ENCODE results near the gene GOLGA1.
"Not testable (repeated sequence)": the region's sequence is repeated elsewhere in the genome, so short reads cannot be mapped to it uniquely, and the experiment has no call there.

The GOLGA1 gene

DNA sequence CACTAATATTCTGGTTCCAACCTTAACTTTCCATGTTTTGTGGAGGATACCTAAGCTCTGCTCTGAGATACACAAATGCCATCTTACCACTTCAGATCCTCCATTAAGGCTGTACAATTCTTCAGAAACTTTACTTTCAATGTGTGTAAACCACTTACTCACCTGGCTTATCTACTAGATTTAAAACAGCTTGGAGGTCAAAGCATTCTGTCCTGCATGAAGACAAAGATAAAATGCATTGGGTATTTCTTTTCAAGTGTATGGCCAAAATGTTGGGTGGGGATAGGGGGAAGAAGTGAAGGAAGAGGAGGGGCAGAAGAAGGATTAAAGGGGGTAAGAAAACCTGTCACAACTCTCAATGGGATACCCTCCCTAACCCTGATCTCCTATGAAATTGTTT is 939 bp downstream of the GOLGA1 start:
- DNase-seq, result no peak

DNA sequence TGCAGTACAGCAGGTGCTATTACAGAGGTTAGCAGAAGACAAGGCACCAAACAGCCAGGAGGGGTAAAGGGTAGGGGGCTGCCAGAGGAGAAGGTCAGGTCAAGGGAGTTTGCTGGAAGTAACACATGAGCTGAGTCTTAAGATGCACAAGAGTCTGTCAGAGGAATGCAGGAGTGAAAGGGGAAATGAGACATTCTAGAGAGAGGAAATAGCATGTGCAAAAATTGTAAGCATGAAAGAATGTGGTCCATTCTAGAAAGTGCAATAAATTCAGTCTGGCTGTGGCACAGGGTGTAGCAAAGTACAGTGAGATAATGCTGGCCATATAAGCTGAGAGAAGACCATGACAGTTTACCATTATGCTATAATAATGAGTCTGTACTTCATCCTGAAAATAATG is 6.6 kb downstream of the GOLGA1 start:
- DNase-seq, result no peak

DNA sequence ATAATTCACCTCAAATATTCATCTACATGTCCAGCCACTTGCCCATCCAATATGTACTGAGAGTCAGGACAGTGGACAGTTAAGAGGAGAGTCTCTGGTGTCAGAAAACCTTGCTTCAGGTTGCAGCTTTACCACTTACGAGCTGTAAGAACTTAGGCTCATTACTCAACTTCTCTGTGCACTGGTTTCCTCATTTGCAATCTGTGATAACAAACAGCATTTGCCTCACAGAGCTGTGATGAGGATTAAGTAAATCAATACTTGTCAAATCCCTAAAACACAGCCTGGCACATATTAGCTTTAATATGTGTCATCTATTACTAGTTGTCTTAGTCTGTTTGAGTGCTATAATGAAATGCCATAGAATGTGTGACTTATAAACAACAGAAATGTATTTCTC is 8.6 kb downstream of the GOLGA1 start:
- DNase-seq, result no peak

DNA sequence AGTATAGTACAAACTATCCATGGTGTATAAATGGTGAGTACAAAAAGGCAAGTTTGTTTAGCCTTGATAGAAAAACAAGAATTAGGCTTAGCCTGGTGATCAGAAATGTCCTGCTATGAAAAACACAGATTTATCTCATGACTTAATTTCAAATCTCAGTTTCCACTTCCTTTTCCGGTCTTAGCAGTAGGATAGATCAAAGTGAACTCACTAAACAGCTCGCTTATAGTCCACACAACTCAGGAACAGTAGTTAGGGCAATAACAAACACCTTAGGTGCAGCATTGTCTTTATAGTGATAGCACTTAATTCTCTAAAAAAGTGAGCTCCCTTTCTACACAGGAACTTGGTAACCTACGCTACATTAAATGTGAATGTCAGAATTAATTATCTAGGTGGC is 11.4 kb downstream of the GOLGA1 start:
- no peak for DNase-seq

DNA sequence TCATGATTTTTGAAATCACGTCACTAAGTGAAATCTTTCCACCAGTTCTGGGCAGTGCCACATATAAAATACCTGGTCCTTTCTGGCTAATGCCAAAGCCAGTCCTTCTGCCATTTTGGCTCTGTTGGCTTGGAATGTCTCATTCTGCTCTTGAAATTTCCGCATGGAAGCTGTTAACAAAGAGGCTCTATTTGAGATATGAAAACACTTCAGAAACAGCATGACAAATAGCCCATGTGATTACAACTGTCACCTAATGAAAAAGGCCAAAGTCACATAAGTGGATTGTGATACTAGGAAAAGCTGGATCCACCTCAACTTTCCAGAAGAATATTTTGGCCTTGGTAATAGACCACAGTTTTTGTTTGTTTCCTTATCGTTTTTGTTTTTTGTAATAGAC is 12.8 kb downstream of the GOLGA1 start:
- no peak for DNase-seq

DNA sequence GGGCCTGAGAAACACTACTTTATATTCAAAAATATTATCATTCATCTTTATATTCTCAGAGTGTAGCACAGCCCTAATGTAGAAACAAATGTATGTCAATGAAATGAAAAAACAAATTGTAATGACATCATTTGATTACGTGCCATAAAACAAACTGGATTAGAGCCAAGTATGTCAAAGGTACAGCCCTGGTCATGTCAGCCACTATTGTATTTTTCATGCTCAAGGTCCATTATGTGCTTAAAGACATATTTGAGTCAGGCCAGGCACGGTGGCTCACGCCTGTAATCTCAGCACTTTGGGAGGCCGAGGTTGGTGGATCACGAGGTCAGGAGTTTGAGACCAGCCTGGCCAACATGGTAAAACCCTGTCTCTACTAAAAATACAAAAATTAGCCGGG is 20.5 kb downstream of the GOLGA1 start:
- not testable (repeated sequence) for DNase-seq

DNA sequence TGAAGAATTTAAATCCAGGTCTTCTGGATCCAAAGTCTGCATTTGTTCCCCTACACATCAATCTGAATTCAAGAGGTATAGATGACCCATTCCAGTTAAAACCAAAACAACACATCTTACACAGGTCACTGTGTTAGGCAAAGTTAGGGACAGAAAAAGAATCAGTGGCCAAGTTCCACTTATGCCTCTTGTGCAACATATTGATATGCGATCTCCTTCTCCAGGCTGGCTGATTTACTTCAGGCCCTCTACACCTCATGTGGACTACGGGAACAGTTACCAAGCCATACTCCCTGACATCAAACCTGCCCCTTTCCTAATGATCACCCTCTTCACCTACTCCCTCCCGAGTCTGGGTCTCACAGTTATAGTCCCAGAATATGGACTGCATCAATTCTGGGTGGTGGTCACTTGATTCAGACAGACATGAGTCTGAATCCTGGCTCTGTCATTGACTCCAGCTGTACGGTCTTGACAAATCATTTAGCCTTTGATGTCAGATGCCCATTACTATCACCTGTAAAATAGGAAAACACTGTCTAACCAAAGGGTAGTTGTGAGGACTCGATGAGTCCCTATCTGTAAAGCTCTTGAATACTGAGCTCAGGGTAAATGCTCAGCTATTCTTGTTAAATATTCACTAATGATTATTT is 26.0 kb downstream of the GOLGA1 start:
- DNase-seq, result no peak

DNA sequence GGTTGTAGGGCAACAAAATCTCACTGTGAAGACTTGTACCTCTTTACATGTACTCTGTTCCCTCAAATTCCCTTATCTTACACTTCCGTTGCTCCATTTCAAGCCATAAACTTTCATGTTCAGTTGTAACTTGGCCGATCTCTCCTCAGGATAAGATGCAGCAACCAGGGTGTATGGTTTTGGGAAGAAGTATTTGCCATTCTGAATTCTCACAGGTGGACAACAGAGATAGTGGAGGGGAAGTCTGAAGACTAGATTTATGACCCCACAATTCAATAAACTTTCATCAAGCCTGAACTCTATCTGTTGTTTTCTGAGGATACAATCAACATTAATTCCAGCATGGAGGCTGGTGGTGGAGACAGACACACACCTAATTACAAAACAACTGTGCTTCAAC is 27.5 kb downstream of the GOLGA1 start:
- DNase-seq, result no peak

DNA sequence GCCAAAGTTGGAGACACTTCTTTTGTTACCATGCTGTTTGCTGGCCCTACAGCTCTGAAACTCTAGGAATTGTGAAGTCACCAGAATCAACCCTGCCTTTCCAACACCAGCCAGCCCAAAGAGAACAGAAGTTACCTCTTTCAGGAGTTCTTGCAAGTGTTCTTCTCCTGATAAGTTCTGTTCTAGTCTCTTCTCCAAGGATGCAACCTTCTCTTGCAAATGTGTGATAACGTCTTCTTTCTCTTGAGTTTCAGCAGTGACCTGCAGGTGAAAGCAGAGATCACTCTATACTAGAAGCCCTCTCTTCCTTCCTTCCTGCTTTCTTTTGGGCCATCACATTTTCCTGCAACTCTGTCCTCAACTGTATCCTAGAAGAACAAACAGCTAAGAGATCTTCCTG is 29.1 kb downstream of the GOLGA1 start:
- no peak for DNase-seq

DNA sequence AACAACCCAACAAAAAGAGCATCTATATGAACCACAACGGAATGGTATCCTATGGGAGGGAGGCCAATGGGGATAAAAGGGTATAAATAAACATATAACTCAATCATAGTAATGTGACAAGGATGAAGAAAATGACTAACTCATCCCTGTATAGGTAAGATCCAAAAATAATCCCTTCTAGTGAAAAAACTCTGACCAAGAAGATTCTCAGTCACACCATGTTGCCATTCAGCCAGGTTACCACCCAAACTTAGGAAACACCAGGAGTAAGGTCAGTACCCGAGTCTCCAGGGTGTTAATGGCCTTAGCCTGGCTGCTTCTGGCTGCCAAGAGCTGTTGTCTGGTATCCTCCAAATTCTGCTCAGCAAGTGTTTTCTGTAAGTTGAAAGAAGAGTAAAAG is 32.8 kb downstream of the GOLGA1 start:
- DNase-seq, result no peak

DNA sequence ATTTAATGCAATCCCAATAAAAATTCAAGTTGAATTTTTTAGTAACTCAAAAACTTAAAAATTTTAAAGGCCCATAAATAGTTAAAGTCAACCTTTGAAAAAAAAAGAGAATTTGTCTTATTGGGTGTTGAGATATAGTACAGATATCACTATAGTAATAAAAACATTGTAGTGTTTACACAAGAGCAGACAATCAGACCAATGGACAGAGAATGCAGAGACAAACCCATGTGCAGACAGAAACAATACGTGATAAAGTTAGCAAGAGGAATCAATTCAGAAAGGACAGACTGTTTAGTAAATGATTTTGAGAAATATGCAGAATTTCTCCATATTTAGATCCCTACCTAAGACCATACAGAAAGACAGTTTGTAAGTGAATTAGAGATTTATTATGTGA is 33.9 kb downstream of the GOLGA1 start:
- DNase-seq, result no peak

DNA sequence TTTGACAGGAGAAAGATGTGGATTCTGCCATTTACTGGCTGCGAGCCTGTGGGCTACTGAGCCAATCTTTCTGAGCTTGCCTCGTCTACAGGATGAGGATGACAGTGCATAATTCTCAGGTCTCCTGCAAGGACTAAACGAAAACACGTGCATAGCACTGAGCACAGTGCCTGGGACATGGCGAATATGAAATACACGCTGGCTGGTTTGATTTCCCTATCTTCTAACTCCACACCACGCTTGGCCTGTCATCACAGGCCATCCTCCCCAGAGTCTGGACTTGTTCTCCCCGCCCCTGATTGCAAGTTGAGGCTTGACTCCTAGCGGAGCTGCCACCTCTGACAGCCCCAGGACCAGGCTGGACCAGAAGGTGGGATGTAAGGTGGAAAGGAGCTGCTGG is 41.0 kb downstream of the GOLGA1 start:
- DNase-seq, result no peak

DNA sequence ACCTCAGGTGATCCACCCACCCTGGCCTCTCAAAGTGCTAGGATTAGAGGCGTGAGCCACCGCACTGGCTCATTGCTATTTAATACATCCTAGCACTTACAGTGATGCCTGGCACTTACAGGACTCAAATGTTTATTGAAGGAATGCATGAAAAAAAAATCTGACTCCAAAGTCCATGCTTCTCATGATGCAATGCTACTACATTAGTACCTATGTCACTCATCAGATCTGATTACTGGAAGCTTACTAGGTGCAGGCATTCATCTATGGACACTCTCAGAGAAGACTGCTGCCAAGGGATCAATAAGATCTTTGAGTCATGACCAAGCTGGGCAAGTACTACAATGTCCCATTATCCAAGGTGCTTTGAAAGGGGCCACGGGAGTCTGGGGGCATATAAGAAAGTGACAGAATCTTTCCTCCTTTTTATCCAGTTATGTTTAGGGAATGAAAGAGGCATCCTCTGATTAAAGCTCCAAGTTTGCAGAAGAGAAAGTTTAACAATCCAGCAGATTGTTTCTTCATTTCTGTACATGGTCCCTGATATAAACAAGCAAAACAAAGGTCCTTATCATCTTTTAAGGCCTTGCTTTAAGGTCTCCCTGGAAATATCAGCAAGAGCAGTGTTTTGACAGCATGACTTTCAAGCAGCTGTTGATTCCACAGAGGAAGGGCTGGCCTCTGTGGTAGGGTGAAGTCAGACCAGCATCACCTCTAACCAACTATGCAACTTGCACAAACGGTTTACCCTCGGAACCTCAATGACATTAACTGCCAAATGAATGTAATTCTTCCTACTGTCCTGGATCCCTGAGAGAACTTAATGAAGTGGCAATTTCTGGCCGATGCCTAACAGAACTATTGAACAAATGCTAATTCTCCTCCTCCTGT is 43.1 kb downstream of the GOLGA1 start:
- no peak for DNase-seq

DNA sequence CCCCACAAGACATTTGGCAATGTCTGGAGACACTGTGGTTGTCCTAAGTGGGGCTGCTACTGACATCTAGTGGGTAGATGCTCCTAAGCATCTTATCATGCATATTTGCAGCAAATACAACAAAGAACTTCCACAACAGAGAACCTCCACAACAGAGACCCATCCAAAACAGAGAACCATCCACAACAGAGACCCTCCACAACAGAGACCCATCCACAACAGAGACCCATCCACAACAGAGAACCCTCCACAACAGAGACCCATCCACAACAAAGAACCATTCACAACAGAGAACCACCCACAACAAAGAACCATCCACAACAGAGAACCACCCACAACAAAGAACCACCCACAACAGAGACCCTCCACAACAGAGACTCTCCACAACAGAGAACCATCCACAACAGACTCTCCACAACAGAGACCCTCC is 46.1 kb downstream of the GOLGA1 start:
- no peak for DNase-seq

DNA sequence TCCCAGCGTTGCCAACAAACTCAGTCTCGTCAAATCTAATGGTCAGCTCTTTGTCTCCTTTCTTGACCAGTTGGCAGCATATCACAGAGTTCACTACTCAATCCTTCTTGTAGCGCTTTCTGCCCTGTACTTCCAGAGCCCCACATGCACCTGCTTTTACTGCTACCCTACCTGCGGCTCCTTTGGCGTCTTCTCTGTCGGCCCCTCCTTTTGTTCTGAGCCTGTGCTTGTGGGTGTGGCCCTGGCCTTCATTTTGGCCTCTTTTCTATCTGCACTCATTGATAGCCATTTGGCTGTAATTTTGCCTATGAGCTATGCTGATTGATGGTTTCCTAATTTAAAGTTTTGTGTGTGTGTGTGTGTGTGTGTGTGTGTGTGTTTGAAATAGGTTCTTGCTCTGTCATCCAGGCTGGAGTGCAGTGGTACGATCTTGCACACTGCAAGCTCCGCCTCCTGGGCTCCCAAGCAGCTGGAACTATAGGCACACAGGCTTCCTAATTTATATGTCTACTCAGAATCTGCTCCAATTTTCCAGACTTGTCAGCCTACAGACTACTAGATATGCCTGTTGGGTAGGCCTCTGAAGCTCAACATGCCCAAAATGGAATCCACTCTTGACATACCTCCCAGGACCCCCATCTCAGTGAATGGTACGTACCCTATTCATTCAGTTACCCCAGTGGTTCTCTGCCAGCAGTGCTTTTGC is 46.7 kb downstream of the GOLGA1 start:
- no peak for DNase-seq

DNA sequence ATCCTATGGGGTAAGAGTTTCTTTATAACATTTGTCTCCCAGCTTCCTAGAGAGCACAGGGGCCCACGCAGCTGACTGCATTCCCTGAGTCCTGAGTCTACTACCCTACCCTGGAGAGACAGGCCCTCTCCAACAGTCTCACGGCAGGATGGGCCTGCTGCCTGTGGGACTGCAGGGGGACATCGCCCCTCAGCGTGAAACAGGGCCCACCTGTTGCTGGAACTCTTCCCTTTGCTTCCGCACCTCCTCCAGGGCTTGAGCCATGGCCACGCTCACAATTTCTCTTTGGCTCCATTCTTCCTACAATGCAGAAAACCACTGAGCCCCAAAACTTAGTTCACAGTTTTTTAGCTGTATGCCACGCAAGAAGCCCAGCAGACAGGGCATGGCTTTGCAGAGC is 50.7 kb downstream of the GOLGA1 start:
- DNase-seq, result no peak

DNA sequence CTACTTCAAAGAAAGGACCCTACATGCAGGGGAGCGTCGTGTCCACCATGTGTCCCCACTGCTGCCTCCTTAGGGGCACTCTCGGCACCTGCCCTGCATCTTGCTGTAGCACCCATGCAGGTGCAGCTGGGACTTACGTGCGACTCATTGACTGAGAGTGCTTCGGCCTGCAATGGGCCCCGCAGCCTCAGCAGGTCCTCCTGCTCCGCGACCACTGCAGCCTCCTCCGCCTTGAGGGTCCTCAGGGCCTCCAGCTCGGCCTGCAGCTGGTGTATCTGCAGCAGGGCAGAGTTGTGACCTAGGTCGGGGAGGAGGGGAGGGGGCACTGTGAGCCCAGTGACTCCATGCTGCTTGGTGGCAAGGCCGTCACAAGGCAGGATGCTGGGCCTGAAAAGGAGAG is 51.9 kb downstream of the GOLGA1 start:
- no peak for DNase-seq

DNA sequence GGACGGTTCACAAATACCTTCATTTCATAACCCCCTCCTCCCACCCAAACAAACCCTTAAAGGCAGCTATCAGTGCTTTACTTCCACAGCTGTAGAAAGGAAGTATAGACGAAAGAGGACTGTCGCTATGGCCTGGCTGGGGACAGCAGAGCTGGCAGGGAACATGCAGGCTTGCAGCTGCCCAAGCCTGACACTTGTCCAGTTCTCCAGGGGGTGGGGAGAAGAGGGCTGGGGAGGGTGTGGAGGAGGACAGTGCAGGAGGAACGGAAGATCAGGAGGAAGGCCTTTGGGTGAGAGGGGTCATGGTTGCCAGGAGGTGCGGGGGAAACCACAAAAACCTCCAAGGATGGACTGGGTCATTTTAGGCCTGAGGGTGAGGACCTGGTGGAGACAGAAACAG is 53.1 kb downstream of the GOLGA1 start:
- DNase-seq, result no peak

DNA sequence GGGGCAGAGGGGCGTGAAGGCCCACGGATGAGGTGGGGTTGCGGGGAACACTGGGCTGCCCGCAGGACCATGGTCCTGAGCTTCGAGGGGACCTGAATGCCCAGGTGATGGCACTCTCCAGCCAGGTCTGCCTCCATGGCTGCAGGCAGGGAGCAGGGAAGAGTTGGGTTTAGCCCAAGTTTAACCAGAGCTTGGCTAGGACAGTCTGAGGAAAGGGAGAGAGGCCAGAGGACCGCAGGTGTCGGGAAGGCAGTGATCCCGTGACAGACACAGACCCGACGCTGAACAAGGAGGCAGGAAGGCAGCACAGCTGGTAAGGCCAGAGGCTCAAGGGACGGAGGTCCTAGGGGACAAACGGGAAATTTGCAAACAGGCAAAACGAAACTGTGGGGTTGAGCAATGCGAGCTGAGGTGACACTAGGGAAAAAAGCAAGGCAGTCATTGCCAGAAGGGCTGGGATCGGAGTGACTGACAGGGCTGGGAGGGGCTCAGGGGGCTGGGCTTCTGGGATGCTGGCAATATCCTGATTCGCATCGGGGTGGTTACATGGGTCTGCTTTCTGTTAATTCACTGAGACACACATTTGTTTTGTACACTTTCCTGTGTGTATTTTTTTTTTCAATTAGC is 53.9 kb downstream of the GOLGA1 start:
- no peak for DNase-seq

DNA sequence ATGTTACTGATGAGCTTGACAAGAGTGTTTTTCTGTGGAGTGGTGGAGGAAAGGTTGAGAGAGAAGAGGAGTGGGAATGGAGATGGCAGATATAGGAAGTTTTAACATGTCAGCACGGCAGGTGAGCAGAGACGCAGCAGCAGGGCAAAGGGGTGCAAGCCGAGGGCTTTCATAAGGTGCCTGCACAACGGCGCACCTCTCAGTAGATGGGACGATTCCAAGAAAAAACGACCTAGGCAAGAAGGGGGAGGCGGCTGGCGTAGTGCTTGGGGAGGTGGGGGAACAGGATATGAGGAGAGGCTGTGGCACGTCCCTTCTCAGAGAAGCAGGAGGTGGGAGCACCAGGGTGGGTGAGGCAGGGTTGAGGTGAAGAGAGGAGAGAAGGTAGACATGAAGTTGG is 54.4 kb downstream of the GOLGA1 start:
- DNase-seq, result no peak

DNA sequence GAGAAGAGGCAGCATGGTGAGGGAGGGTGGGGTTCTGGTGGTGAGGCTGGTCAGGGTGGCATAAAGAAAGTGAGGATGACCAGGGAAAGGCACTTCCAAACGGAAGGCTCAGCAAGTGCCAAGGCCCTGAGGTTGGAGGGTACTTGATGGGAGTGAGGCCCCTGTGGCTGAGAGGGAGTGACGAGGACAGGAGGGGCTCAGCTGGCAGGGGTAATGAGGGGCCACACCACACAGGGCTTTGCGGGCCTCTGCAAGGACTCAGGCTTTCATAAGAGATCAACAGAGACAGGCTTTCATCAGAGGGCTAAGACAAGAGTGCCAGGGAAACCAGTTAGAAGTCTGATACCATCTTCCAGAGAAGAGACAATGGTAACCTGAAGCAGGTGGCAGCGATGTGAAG is 55.3 kb downstream of the GOLGA1 start:
- no peak for DNase-seq

DNA sequence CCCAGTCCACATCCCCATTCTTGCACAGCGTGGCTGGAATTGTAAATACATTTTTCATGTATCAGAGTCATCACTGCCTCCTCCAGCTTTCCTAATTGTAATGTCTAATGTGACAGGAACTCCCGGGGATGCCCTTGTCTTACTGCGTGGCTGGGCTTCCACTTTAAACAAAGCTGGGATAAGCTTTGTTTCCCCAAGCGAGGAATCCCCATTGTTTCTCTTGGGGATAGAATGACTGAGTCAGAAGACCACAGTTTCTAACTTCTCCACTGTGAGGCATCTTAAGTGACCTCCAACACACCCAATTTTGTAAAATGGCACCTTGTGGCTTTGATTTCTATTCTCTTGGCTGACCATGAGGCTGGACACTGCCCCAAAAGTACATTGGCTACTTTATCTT is 56.5 kb downstream of the GOLGA1 start:
- no peak for DNase-seq

DNA sequence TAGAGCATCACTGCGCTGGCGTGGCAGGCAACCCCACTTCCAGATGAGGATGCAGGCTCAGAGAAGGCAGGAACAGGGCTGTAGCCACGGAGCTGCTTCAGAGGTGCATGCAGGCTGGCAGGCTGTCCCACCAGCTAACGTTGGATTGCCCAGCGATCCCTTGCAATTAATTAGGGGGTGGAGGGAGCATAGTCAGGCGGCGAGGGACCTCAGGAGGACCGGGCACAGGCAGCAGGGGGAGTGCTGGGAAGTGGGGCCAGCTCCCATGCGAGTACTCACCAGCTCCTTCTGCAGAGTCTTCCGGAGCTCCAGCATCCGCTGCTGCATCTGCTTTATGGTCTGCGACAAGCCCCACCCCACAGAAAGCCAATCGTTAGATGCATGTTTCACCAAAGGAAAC is 58.7 kb downstream of the GOLGA1 start:
- DNase-seq, result no peak
